Nephron progenitor cell (in vitro differentiated cells): ENCODE data around the gene ATG13.

Source experiments
- DNase-seq: peaks from one replicate; pipeline ENCODE4 v3.0.0; 2021
- H3K27ac Mint-ChIP-seq: 2 replicates; pipeline ENCODE4 v1.8.0; 2021; ENCODE audit warnings: mild to moderate bottlenecking, moderate library complexity, mixed read lengths
- H3K27me3 Mint-ChIP-seq: 2 replicates; pipeline ENCODE4 v1.8.0; 2021; ENCODE audit warnings: mild to moderate bottlenecking, low read depth, mixed read lengths; ENCODE audit not compliant: poor library complexity
- H3K36me3 Mint-ChIP-seq: 2 replicates; pipeline ENCODE4 v1.8.0; 2021; ENCODE audit warnings: low read depth, mixed read lengths
- H3K4me1 Mint-ChIP-seq: 2 replicates; pipeline ENCODE4 v1.8.0; 2021; ENCODE audit warnings: mixed read lengths
- H3K4me3 Mint-ChIP-seq: 2 replicates; pipeline ENCODE4 v1.8.0; 2021; ENCODE audit warnings: mild to moderate bottlenecking, moderate library complexity, mixed read lengths
- H3K9me3 Mint-ChIP-seq: 2 replicates; pipeline ENCODE4 v1.8.0; 2021; ENCODE audit warnings: mild to moderate bottlenecking, moderate library complexity, mixed read lengths
- CTCF ChIP-seq: fragments of 200-600 bp; sonication (generic); IDR thresholded peaks from 2 replicates; pipeline ENCODE4 v1.5.0; 2021; ENCODE audit warnings: antibody characterized with exemption

Gene ATG13

GRCh38 chr11:46675949-46676348 is 58.6 kb downstream of the ATG13 start:
- Mint-ChIP-seq H3K36me3 (peaks cover 29% of the 10 kb centered on the region), H3K27me3 (no peaks in the 10 kb centered on the region), H3K4me1 (peaks cover 39% of the 10 kb centered on the region), H3K9me3 (no peaks in the 10 kb centered on the region), H3K4me3 (no peak overlapping the region), H3K27ac (peak overlapping the region; percentile 96)
- DNase-seq, result no peak
- no peak for TF ChIP-seq CTCF

- peaks cover 29% of the 10 kb centered on the region for H3K36me3 Mint-ChIP-seq
- DNase-seq, result no peak
- TF ChIP-seq CTCF, result no peak
- no peaks in the 10 kb centered on the region for H3K27me3 Mint-ChIP-seq
- H3K9me3 Mint-ChIP-seq, result no peaks in the 10 kb centered on the region
- peak overlapping the region; percentile 32 for H3K4me3 Mint-ChIP-seq
- peaks cover 39% of the 10 kb centered on the region for H3K4me1 Mint-ChIP-seq
- H3K27ac Mint-ChIP-seq, result peak overlapping the region; percentile 96
Observed at GRCh38 chr11:46676436-46677158, 59.2 kb downstream of the ATG13 start.

GRCh38 chr11:46677169-46677568 is 59.8 kb downstream of the ATG13 start:
- DNase-seq, result no peak
- peak overlapping the region; percentile 32 for H3K4me3 Mint-ChIP-seq
- TF ChIP-seq CTCF, result no peak
- H3K9me3 Mint-ChIP-seq, result no peaks in the 10 kb centered on the region
- peaks cover 39% of the 10 kb centered on the region for H3K4me1 Mint-ChIP-seq
- peaks cover 24% of the 10 kb centered on the region for H3K36me3 Mint-ChIP-seq
- H3K27ac Mint-ChIP-seq, result peak overlapping the region; percentile 96
- no peaks in the 10 kb centered on the region for H3K27me3 Mint-ChIP-seq

- peak overlapping the region; percentile 16 for H3K27ac Mint-ChIP-seq
- H3K27me3 Mint-ChIP-seq, result no peaks in the 10 kb centered on the region
Observed at GRCh38 chr11:46677991-46678740, 60.8 kb downstream of the ATG13 start.

GRCh38 chr11:46678741-46679130 is 61.4 kb downstream of the ATG13 start:
- no peak for TF ChIP-seq CTCF
- H3K27me3 Mint-ChIP-seq, result no peaks in the 10 kb centered on the region
- peaks cover 39% of the 10 kb centered on the region for H3K4me1 Mint-ChIP-seq
- DNase-seq, result no peak
- H3K27ac Mint-ChIP-seq, result no peak overlapping the region
- H3K4me3 Mint-ChIP-seq, result no peak overlapping the region
- peaks cover 11% of the 10 kb centered on the region for H3K36me3 Mint-ChIP-seq
- H3K9me3 Mint-ChIP-seq, result no peaks in the 10 kb centered on the region

More at GRCh38 chr11:46677991-46678740, 60.8 kb downstream of the ATG13 start:
- H3K4me1 Mint-ChIP-seq, result peaks cover 39% of the 10 kb centered on the region
- no peak overlapping the region for H3K4me3 Mint-ChIP-seq
- H3K36me3 Mint-ChIP-seq, result peaks cover 16% of the 10 kb centered on the region
- no peak for TF ChIP-seq CTCF
- H3K9me3 Mint-ChIP-seq, result no peaks in the 10 kb centered on the region
- DNase-seq, result no peak
